Loucy (cell line): Measurements from ENCODE around the gene PRR36.

Experiments used
- H2AFZ ChIP-seq: fragments of 200-600 bp; sonication (generic); 2 replicates; pipeline ENCODE4 v1.6.0; 2016; ENCODE audit warnings: antibody characterized with exemption, mild to moderate bottlenecking, low read length, moderate library complexity
- H3F3A ChIP-seq: fragments of 200-600 bp; 2 replicates; pipeline ENCODE4 v1.6.0; 2016; ENCODE audit warnings: antibody characterized with exemption, low read depth, mild to moderate bottlenecking
- H3K27me3 ChIP-seq: fragments of 200-600 bp; sonication (generic); 2 replicates; pipeline ENCODE4 v1.6.1; 2014; ENCODE audit warnings: low read length, mild to moderate bottlenecking; ENCODE audit not compliant: insufficient read depth, poor library complexity, severe bottlenecking
- H3K36me3 ChIP-seq: fragments of 200-600 bp; sonication (generic); 2 replicates; pipeline ENCODE4 v1.6.1; 2016; ENCODE audit warnings: low read length; ENCODE audit not compliant: insufficient read depth
- H3K4me1 ChIP-seq: fragments of 200-600 bp; sonication (generic); 2 replicates; pipeline ENCODE4 v1.5.1; 2014; ENCODE audit warnings: low read length, mild to moderate bottlenecking; ENCODE audit not compliant: insufficient read depth, poor library complexity, severe bottlenecking
- H3K4me2 ChIP-seq: fragments of 200-600 bp; sonication (generic); 2 replicates; pipeline ENCODE4 v1.6.0; 2014; ENCODE audit warnings: antibody characterized with exemption, low read length, low read depth, mild to moderate bottlenecking; ENCODE audit not compliant: poor library complexity, severe bottlenecking
- H3K4me3 ChIP-seq: fragments of 200-600 bp; sonication (generic); 2 replicates; pipeline ENCODE4 v1.5.1; 2014; ENCODE audit warnings: low read length, mild to moderate bottlenecking, mixed read lengths; ENCODE audit not compliant: poor library complexity, severe bottlenecking
- H3K79me2 ChIP-seq: fragments of 200-600 bp; sonication (generic); 2 replicates; pipeline ENCODE4 v1.6.1; 2014; ENCODE audit warnings: low read length; ENCODE audit not compliant: insufficient read depth
- H3K9ac ChIP-seq: fragments of 200-600 bp; sonication (generic); 2 replicates; pipeline ENCODE4 v1.6.0; 2014; ENCODE audit warnings: mild to moderate bottlenecking, low read depth, low read length, moderate library complexity; ENCODE audit not compliant: poor library complexity, severe bottlenecking
- H3K9me2 ChIP-seq: fragments of 200-600 bp; sonication (generic); replicated peaks from 2 replicates; pipeline ENCODE4 v1.6.1; 2016; ENCODE audit warnings: low read depth, low read length, mixed read lengths
- H3K9me3 ChIP-seq: fragments of 200-600 bp; sonication (generic); 2 replicates; pipeline ENCODE4 v1.6.1; 2014; ENCODE audit warnings: mild to moderate bottlenecking, antibody characterized with exemption, low read length, low read depth; ENCODE audit not compliant: insufficient read depth
- H4K20me1 ChIP-seq: fragments of 200-600 bp; sonication (generic); 2 replicates; pipeline ENCODE4 v1.6.0; 2014; ENCODE audit warnings: antibody characterized with exemption, low read length, mild to moderate bottlenecking; ENCODE audit not compliant: insufficient read depth, poor library complexity, severe bottlenecking
- EZH2phosphoT487 ChIP-seq: fragments of 200-600 bp; IDR thresholded peaks from 2 replicates; pipeline ENCODE4 v1.6.1; 2018; ENCODE audit warnings: antibody characterized with exemption, mild to moderate bottlenecking, moderate library complexity, borderline replicate concordance
- TF ChIP-seq, protein P1 (sequence below): fragments of 200-600 bp; sonication (generic); conservative IDR thresholded peaks from 2 replicates; pipeline ENCODE4 v1.5.1; 2014; ENCODE audit warnings: mild to moderate bottlenecking, antibody characterized with exemption, low read length

The PRR36 gene

DNA sequence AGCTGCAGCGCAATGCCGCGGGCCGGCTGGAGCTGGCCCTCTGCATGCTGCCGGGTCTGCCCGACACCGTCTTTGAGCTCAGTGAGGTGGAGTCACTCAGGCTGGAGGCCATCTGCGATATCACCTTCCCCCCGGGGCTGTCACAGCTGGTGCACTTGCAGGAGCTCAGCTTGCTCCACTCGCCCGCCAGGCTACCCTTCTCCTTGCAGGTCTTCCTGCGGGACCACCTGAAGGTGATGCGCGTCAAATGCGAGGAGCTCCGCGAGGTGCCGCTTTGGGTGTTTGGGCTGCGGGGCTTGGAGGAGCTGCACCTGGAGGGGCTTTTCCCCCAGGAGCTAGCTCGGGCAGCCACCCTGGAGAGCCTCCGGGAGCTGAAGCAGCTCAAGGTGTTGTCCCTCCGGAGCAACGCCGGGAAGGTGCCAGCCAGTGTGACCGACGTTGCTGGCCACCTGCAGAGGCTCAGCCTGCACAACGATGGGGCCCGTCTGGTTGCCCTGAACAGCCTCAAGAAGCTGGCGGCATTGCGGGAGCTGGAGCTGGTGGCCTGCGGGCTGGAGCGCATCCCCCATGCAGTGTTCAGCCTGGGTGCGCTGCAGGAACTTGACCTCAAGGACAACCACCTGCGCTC is 25.7 kb upstream of the PRR36 start:
- H3K36me3 ChIP-seq: no peaks in the 10 kb centered on the region
- peaks cover 18% of the 10 kb centered on the region for H3K79me2 ChIP-seq
- no peak overlapping the region for H3K9ac ChIP-seq
- H3K4me2 ChIP-seq: no peak overlapping the region
- H3F3A ChIP-seq: no peaks in the 10 kb centered on the region
- H2AFZ ChIP-seq: no peak overlapping the region
- H3K9me3 ChIP-seq: no peaks in the 10 kb centered on the region
- no peaks in the 10 kb centered on the region for H3K9me2 ChIP-seq
- no peaks in the 10 kb centered on the region for H3K27me3 ChIP-seq
- no peak overlapping the region for H3K4me3 ChIP-seq
- H4K20me1 ChIP-seq: peaks cover 9% of the 10 kb centered on the region
- H3K4me1 ChIP-seq: peaks cover 10% of the 10 kb centered on the region
- TF ChIP-seq, protein P1, sequence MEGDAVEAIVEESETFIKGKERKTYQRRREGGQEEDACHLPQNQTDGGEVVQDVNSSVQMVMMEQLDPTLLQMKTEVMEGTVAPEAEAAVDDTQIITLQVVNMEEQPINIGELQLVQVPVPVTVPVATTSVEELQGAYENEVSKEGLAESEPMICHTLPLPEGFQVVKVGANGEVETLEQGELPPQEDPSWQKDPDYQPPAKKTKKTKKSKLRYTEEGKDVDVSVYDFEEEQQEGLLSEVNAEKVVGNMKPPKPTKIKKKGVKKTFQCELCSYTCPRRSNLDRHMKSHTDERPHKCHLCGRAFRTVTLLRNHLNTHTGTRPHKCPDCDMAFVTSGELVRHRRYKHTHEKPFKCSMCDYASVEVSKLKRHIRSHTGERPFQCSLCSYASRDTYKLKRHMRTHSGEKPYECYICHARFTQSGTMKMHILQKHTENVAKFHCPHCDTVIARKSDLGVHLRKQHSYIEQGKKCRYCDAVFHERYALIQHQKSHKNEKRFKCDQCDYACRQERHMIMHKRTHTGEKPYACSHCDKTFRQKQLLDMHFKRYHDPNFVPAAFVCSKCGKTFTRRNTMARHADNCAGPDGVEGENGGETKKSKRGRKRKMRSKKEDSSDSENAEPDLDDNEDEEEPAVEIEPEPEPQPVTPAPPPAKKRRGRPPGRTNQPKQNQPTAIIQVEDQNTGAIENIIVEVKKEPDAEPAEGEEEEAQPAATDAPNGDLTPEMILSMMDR: no peak
- TF ChIP-seq EZH2phosphoT487: no peak

DNA sequence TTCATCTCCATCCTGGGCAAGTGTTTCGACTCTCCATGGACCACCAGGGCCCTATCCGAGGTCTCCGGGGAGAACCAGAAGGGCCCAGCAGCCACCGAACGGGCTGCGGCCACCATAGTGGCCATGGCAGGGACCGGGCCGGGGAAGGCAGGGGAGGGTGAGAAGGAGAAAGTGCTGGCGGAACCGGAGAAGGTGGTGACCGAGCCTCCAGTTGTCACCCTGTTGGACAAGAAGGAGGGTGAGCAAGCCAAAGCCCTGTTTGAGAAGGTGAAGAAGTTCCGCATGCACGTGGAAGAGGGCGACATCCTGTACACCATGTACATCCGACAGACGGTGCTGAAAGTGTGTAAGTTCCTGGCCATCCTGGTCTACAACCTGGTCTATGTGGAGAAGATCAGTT is 24.8 kb upstream of the PRR36 start:
- peaks cover under 1% of the 10 kb centered on the region for H4K20me1 ChIP-seq
- no peaks in the 10 kb centered on the region for H3K27me3 ChIP-seq
- H3K9me2 ChIP-seq: no peaks in the 10 kb centered on the region
- no peak overlapping the region for H3K4me3 ChIP-seq
- H3K79me2 ChIP-seq: peaks cover 9% of the 10 kb centered on the region
- H3K4me2 ChIP-seq: no peak overlapping the region
- no peaks in the 10 kb centered on the region for H3F3A ChIP-seq
- H3K9me3 ChIP-seq: no peaks in the 10 kb centered on the region
- H3K4me1 ChIP-seq: peaks cover 6% of the 10 kb centered on the region
- H3K36me3 ChIP-seq: no peaks in the 10 kb centered on the region
- H2AFZ ChIP-seq: no peak overlapping the region
- H3K9ac ChIP-seq: no peak overlapping the region
- TF ChIP-seq, protein P1: no peak
- no peak for TF ChIP-seq EZH2phosphoT487

GRCh38 chr19:7897292-7897691 is 23.1 kb upstream of the PRR36 start:
- no peak overlapping the region for H3K4me2 ChIP-seq
- no peaks in the 10 kb centered on the region for H3K9me2 ChIP-seq
- H3K79me2 ChIP-seq: no peaks in the 10 kb centered on the region
- no peak overlapping the region for H3K4me3 ChIP-seq
- TF ChIP-seq EZH2phosphoT487: no peak
- TF ChIP-seq, protein P1: no peak
- no peaks in the 10 kb centered on the region for H3K9me3 ChIP-seq
- H3F3A ChIP-seq: no peaks in the 10 kb centered on the region
- no peaks in the 10 kb centered on the region for H4K20me1 ChIP-seq
- H3K27me3 ChIP-seq: no peaks in the 10 kb centered on the region
- H2AFZ ChIP-seq: no peak overlapping the region
- H3K36me3 ChIP-seq: no peaks in the 10 kb centered on the region
- no peak overlapping the region for H3K9ac ChIP-seq
- H3K4me1 ChIP-seq: no peaks in the 10 kb centered on the region
